WTC11 (cell line): Measurements from ENCODE around the gene PSMD11.

Source experiments
- CTCF ChIP-seq: fragments of 200-600 bp; IDR thresholded peaks from 2 replicates; pipeline ENCODE4 v1.8.0; 2022; ENCODE audit warnings: antibody characterized with exemption
- FOXP1 ChIP-seq: sonication (generic); formaldehyde crosslinking; IDR thresholded peaks from 2 replicates; pipeline ENCODE4 v1.8.0; 2022; ENCODE audit warnings: missing genetic modification reagents, mild to moderate bottlenecking, moderate library complexity, borderline replicate concordance
- KAT7 ChIP-seq: sonication (generic); formaldehyde crosslinking; IDR thresholded peaks from 2 replicates; pipeline ENCODE4 v1.8.1; 2023; ENCODE audit warnings: missing genetic modification reagents, mild to moderate bottlenecking, borderline replicate concordance
- SMAD3 ChIP-seq: sonication (generic); formaldehyde crosslinking; IDR thresholded peaks from 2 replicates; pipeline ENCODE4 v1.8.0; 2022; ENCODE audit warnings: missing genetic modification reagents, mild to moderate bottlenecking, borderline replicate concordance
- TP53 ChIP-seq: sonication (generic); formaldehyde crosslinking; IDR thresholded peaks from 2 replicates; pipeline ENCODE4 v1.8.1; 2023; ENCODE audit warnings: mild to moderate bottlenecking, missing genetic modification reagents
- ZSCAN18 ChIP-seq: fragments of 250-450 bp; sonication (Bioruptor Pico); IDR thresholded peaks from 2 replicates; pipeline ENCODE4 v2.1.2; 2022; ENCODE audit warnings: mild to moderate bottlenecking, moderate library complexity
- TF ChIP-seq, protein P1 (sequence below): sonication (generic); formaldehyde crosslinking; IDR thresholded peaks from 2 replicates; pipeline ENCODE4 v1.8.0; 2023; ENCODE audit warnings: missing genetic modification reagents, mild to moderate bottlenecking, borderline replicate concordance
- TF ChIP-seq, protein P2 (sequence below): sonication (generic); formaldehyde crosslinking; IDR thresholded peaks from 2 replicates; pipeline ENCODE4 v1.8.1; 2022; ENCODE audit warnings: low read depth, mild to moderate bottlenecking, moderate library complexity, missing genetic modification reagents, borderline replicate concordance

- TF ChIP-seq CTCF = no peak
- TF ChIP-seq, protein P1, sequence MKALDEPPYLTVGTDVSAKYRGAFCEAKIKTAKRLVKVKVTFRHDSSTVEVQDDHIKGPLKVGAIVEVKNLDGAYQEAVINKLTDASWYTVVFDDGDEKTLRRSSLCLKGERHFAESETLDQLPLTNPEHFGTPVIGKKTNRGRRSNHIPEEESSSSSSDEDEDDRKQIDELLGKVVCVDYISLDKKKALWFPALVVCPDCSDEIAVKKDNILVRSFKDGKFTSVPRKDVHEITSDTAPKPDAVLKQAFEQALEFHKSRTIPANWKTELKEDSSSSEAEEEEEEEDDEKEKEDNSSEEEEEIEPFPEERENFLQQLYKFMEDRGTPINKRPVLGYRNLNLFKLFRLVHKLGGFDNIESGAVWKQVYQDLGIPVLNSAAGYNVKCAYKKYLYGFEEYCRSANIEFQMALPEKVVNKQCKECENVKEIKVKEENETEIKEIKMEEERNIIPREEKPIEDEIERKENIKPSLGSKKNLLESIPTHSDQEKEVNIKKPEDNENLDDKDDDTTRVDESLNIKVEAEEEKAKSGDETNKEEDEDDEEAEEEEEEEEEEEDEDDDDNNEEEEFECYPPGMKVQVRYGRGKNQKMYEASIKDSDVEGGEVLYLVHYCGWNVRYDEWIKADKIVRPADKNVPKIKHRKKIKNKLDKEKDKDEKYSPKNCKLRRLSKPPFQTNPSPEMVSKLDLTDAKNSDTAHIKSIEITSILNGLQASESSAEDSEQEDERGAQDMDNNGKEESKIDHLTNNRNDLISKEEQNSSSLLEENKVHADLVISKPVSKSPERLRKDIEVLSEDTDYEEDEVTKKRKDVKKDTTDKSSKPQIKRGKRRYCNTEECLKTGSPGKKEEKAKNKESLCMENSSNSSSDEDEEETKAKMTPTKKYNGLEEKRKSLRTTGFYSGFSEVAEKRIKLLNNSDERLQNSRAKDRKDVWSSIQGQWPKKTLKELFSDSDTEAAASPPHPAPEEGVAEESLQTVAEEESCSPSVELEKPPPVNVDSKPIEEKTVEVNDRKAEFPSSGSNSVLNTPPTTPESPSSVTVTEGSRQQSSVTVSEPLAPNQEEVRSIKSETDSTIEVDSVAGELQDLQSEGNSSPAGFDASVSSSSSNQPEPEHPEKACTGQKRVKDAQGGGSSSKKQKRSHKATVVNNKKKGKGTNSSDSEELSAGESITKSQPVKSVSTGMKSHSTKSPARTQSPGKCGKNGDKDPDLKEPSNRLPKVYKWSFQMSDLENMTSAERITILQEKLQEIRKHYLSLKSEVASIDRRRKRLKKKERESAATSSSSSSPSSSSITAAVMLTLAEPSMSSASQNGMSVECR (CRISPR knock-in tag) = no peak
- no peak for TF ChIP-seq FOXP1 (CRISPR knock-in tag)
- TF ChIP-seq KAT7 (CRISPR knock-in tag) = no peak
- no peak for TF ChIP-seq TP53 (CRISPR knock-in tag)
- TF ChIP-seq SMAD3 (CRISPR knock-in tag) = no peak
- TF ChIP-seq, protein P2, sequence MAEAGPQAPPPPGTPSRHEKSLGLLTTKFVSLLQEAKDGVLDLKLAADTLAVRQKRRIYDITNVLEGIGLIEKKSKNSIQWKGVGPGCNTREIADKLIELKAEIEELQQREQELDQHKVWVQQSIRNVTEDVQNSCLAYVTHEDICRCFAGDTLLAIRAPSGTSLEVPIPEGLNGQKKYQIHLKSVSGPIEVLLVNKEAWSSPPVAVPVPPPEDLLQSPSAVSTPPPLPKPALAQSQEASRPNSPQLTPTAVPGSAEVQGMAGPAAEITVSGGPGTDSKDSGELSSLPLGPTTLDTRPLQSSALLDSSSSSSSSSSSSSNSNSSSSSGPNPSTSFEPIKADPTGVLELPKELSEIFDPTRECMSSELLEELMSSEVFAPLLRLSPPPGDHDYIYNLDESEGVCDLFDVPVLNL = no peak
- TF ChIP-seq ZSCAN18 (CRISPR knock-in tag) = no peak
These were observed 735 bp downstream of the PSMD11 start for GRCh38 chr17:32445074-32445415.
